NB4 (cell line): ENCODE results near the gene FCN2.

Experiments
- CTCF ChIP-seq: IDR thresholded peaks from one replicate; pipeline ENCODE4 v1.5.1; 2012; ENCODE audit warnings: low read depth, low read length
- MAX ChIP-seq: IDR thresholded peaks from 2 replicates; pipeline ENCODE4 v1.6.1; 2011; ENCODE audit warnings: low read depth, low read length

DNA sequence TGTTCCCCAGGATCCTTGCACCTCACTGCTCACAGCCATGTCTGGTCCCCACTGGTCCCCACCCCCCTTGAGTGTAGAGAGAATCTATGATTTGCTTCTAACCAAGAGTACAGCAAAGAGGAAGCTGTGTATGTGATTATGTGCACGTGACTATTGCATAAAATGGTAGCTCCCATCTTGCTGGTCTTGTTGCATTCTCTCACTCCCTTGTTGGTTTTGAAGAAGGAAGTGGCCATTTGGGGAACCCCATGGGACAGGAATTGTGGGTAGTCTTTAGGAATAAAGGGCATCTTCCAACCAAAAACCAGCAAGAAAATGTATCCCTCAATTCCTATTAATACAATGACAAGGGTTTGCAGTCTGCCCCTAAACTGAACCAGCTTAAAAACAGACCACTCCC lies 5.2 kb upstream of the FCN2 start:
- TF ChIP-seq CTCF = no peak
- no peak for TF ChIP-seq MAX
